ENCODE measurements around the gene DYDC1.

DNA sequence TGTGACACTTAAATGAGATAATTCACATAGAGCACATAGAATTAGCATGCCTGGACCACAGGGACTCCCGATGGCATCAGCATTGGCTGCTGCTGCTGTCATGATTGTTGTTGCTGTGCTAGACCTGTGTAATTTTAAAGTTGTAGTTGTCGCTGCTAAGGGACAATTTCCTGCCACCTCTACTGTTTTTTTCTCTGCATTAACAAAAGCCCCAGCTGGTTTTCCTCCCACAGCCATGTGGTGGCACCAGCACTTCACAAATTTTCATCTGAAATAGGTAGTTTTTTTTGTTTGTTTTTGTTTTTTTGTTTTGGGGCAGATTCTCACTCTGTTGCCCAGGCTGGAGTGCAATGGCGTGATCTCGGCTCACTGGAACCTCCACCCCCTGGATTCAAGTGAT is 26.4 kb upstream of the DYDC1 start:
- peak; percentile 75 for TF ChIP-seq CTCF (IDR thresholded peaks at IDR 0.05; ENCODE audit: low read depth, low read length, missing input control)
- TF ChIP-seq GABPA (IDR thresholded peaks at IDR 0.05 in 1 of 2, conservative IDR thresholded peaks at IDR 0.05 in 1 of 2) = no peak
- peak; percentile 89 to 91 for TF ChIP-seq RAD21 (IDR thresholded peaks at IDR 0.05)
- no peak for TF ChIP-seq SP1 (IDR thresholded peaks at IDR 0.05)
- TF ChIP-seq YY1 (IDR thresholded peaks at IDR 0.05) = no peak
- no peak for TF ChIP-seq TAF1 (conservative IDR thresholded peaks at IDR 0.05)
- no peak for TF ChIP-seq EGR1 (IDR thresholded peaks at IDR 0.05; ENCODE audit: low read depth in 2 of 2)
- TF ChIP-seq, protein P1, sequence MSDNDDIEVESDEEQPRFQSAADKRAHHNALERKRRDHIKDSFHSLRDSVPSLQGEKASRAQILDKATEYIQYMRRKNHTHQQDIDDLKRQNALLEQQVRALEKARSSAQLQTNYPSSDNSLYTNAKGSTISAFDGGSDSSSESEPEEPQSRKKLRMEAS (IDR thresholded peaks at IDR 0.05) = no peak
- TF ChIP-seq, protein P2, sequence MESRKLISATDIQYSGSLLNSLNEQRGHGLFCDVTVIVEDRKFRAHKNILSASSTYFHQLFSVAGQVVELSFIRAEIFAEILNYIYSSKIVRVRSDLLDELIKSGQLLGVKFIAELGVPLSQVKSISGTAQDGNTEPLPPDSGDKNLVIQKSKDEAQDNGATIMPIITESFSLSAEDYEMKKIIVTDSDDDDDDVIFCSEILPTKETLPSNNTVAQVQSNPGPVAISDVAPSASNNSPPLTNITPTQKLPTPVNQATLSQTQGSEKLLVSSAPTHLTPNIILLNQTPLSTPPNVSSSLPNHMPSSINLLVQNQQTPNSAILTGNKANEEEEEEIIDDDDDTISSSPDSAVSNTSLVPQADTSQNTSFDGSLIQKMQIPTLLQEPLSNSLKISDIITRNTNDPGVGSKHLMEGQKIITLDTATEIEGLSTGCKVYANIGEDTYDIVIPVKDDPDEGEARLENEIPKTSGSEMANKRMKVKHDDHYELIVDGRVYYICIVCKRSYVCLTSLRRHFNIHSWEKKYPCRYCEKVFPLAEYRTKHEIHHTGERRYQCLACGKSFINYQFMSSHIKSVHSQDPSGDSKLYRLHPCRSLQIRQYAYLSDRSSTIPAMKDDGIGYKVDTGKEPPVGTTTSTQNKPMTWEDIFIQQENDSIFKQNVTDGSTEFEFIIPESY (IDR thresholded peaks at IDR 0.05) = no peak
